ENCODE data around the gene BAIAP2.
A peak's percentile ranks its signal among the peaks of the same experiment; 100 is the strongest.

Gene BAIAP2

GRCh38 chr17:81114351-81115093 lies 79.6 kb downstream of the BAIAP2 start:
- no peak for DNase-seq

GRCh38 chr17:81115219-81115618 lies 80.3 kb downstream of the BAIAP2 start:
- no peak for DNase-seq

GRCh38 chr17:81115749-81116464 lies 81.0 kb downstream of the BAIAP2 start:
- no peak for DNase-seq

GRCh38 chr17:81116704-81117103 lies 81.8 kb downstream of the BAIAP2 start:
- DNase-seq: no peak

GRCh38 chr17:81117672-81118198 lies 82.8 kb downstream of the BAIAP2 start:
- no peak for DNase-seq

GRCh38 chr17:81118308-81119221 lies 83.6 kb downstream of the BAIAP2 start:
- no peak for DNase-seq

GRCh38 chr17:81119223-81120148 lies 84.5 kb downstream of the BAIAP2 start:
- peak; percentile 90 for DNase-seq

GRCh38 chr17:81120149-81120484 lies 85.2 kb downstream of the BAIAP2 start:
- DNase-seq: no peak

GRCh38 chr17:81120695-81121621 lies 86.0 kb downstream of the BAIAP2 start:
- no peak for DNase-seq

GRCh38 chr17:81121841-81122733 lies 87.1 kb downstream of the BAIAP2 start:
- no peak for DNase-seq

GRCh38 chr17:81123052-81124048 lies 88.4 kb downstream of the BAIAP2 start:
- no peak for DNase-seq

GRCh38 chr17:81124377-81124776 lies 89.4 kb downstream of the BAIAP2 start:
- DNase-seq: no peak

- no peak for DNase-seq
Observed at GRCh38 chr17:81125573-81126081, 90.7 kb downstream of the BAIAP2 start.

- no peak for DNase-seq
Observed at GRCh38 chr17:81126281-81127132, 91.6 kb downstream of the BAIAP2 start.

GRCh38 chr17:81127133-81127455 lies 92.1 kb downstream of the BAIAP2 start:
- DNase-seq: no peak

- DNase-seq: no peak
Observed at GRCh38 chr17:81127526-81128177, 92.7 kb downstream of the BAIAP2 start.

- no peak for DNase-seq
Observed at GRCh38 chr17:81128338-81128737, 93.4 kb downstream of the BAIAP2 start.
